ENCODE measurements around the gene COL5A1. TPM values are rescaled to one million over a fixed set of nuclear protein-coding genes. Genes with fewer than 3 reads are reported as not detected.
A peak's percentile ranks its signal among the peaks of the same experiment; 100 is the strongest.

The COL5A1 gene
- polyA plus RNA-seq, 3 donors: 0.01 TPM; not detected in 2

DNA sequence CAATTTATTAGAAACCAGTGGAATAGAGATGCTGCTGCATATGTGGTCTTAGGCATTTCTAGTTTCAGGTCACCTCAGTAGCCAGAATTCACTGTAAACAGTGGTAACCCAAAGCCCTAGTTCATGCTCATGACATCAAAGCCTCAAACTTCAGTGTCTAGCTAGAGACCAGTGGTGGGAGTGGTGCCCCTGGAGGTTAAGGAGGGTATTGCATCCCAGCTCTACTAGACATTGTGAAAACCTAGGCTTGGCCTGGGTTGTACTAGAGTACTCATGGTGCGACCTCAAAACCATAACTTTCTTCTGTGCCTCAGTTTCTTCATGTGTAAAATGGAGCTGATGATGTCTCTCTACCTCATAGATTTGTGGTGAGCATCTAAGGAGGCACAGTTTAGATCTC, 18.8 kb downstream of the COL5A1 start:
- H3K36me3 ChIP-seq (replicated peaks in 1 of 2; ENCODE audit: control insufficient read depth in 1 of 2, insufficient read depth in 2 of 2, low read length in 2 of 2): no peaks in the 10 kb centered on the region
- no peaks in the 10 kb centered on the region for H3K79me2 ChIP-seq (ENCODE audit: insufficient read depth, low read length)
- Mint-ChIP-seq H3K9me3 (peaks cover 9 to 26% (median 15%) of the 10 kb centered on the region in 7 donors), H3K27ac (no peak overlapping the region), H3K4me3 (no peak overlapping the region), H3K36me3 (no peaks in the 10 kb centered on the region), H3K4me1 (no peaks in the 10 kb centered on the region), H3K27me3 (ENCODE audit: low read depth in 3 of 3) (peaks cover 0 to 2% (median 2%) of the 10 kb centered on the region in 3 donors)
- intact Hi-C loops (cut with micrococcal nuclease): loop anchor here in 1 of 2 donors (10.0 kb wide), 1 partner anchor 216 kb away; no protein-coding TSS in a partner anchor
- no peaks in the 10 kb centered on the region for H4K20me1 ChIP-seq (ENCODE audit: insufficient read depth, low read length)
- no peaks in the 10 kb centered on the region for H3K4me1 ChIP-seq (ENCODE audit: control insufficient read depth in 1 of 2, insufficient read depth in 2 of 2, low read length in 2 of 2)
- H3K4me2 ChIP-seq (replicated peaks; ENCODE audit: extremely low read depth, low read length, poor library complexity, severe bottlenecking): no peak overlapping the region
- H3K9me3 ChIP-seq (replicated peaks in 1 of 2; ENCODE audit: control insufficient read depth in 1 of 2, insufficient read depth in 1 of 2, low read length in 2 of 2): peaks cover 12 to 15% of the 10 kb centered on the region in 2 donors
- no CpG with 5 or more reads among the region's 1 CpG for WGBS (ENCODE audit: insufficient coverage)
- H3K4me3 ChIP-seq (replicated peaks in 1 of 3; ENCODE audit: low read depth in 2 of 3, low read length in 3 of 3): no peak overlapping the region
- no peak overlapping the region for H3K27ac ChIP-seq (ENCODE audit: low read depth in 1 of 2, low read length in 2 of 2)
- no peak for DNase-seq
- no peak overlapping the region for H3K9ac ChIP-seq (ENCODE audit: insufficient read depth, low read length, poor library complexity, severe bottlenecking)
- no peak overlapping the region for H2AFZ ChIP-seq (ENCODE audit: insufficient read depth, low read depth, low read length, poor library complexity, severe bottlenecking)
- TF ChIP-seq, protein P1, sequence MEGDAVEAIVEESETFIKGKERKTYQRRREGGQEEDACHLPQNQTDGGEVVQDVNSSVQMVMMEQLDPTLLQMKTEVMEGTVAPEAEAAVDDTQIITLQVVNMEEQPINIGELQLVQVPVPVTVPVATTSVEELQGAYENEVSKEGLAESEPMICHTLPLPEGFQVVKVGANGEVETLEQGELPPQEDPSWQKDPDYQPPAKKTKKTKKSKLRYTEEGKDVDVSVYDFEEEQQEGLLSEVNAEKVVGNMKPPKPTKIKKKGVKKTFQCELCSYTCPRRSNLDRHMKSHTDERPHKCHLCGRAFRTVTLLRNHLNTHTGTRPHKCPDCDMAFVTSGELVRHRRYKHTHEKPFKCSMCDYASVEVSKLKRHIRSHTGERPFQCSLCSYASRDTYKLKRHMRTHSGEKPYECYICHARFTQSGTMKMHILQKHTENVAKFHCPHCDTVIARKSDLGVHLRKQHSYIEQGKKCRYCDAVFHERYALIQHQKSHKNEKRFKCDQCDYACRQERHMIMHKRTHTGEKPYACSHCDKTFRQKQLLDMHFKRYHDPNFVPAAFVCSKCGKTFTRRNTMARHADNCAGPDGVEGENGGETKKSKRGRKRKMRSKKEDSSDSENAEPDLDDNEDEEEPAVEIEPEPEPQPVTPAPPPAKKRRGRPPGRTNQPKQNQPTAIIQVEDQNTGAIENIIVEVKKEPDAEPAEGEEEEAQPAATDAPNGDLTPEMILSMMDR (IDR thresholded peaks at IDR 0.05): peak; percentile 63
- no peaks in the 10 kb centered on the region for H3K27me3 ChIP-seq (ENCODE audit: control insufficient read depth in 2 of 2, insufficient read depth in 2 of 2, low read length in 2 of 2)

DNA sequence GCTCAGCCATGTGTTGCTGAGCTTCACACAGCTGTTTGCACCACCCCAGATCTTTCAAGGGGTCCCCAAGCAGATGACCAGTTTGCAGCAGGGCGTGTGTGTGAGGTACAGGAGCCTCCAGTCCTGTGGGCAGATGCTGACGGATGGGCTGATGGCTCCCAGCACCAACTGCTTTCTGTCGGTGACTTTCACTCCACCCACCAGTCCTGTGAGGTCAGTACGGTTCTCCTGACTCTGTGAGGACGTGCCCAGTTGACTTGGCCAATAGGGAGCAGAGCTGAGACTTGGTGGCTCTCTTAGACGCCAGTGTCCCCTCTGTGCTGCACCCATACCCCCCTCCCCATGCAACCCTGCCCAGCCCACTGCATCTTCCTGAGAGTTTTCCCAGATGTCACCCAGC, 19.7 kb downstream of the COL5A1 start:
- no peak overlapping the region for H3K4me3 Mint-ChIP-seq
- no peaks in the 10 kb centered on the region for H3K4me1 ChIP-seq (ENCODE audit: control insufficient read depth in 1 of 2, insufficient read depth in 2 of 2, low read length in 2 of 2)
- peaks cover 9 to 26% (median 15%) of the 10 kb centered on the region in 7 donors for H3K9me3 Mint-ChIP-seq
- H3K27ac Mint-ChIP-seq: no peak overlapping the region
- H4K20me1 ChIP-seq (ENCODE audit: insufficient read depth, low read length): no peaks in the 10 kb centered on the region
- H3K79me2 ChIP-seq (ENCODE audit: insufficient read depth, low read length): no peaks in the 10 kb centered on the region
- peaks cover 2 to 3% (median 2%) of the 10 kb centered on the region in 3 donors for H3K27me3 Mint-ChIP-seq (ENCODE audit: low read depth in 3 of 3)
- 95% methylated on average over 4 of the region's 6 CpGs for WGBS (ENCODE audit: insufficient coverage)
- no peak for DNase-seq
- no peaks in the 10 kb centered on the region for H3K36me3 Mint-ChIP-seq
- H3K36me3 ChIP-seq (replicated peaks in 1 of 2; ENCODE audit: control insufficient read depth in 1 of 2, insufficient read depth in 2 of 2, low read length in 2 of 2): no peaks in the 10 kb centered on the region
- no peak overlapping the region for H3K4me2 ChIP-seq (replicated peaks; ENCODE audit: extremely low read depth, low read length, poor library complexity, severe bottlenecking)
- H3K27ac ChIP-seq (ENCODE audit: low read depth in 1 of 2, low read length in 2 of 2): no peak overlapping the region
- H3K4me3 ChIP-seq (replicated peaks in 1 of 3; ENCODE audit: low read depth in 2 of 3, low read length in 3 of 3): no peak overlapping the region
- no peaks in the 10 kb centered on the region for H3K4me1 Mint-ChIP-seq
- H3K9me3 ChIP-seq (replicated peaks in 1 of 2; ENCODE audit: control insufficient read depth in 1 of 2, insufficient read depth in 1 of 2, low read length in 2 of 2): peaks cover 12 to 15% of the 10 kb centered on the region in 2 donors
- no peak overlapping the region for H2AFZ ChIP-seq (ENCODE audit: insufficient read depth, low read depth, low read length, poor library complexity, severe bottlenecking)
- TF ChIP-seq, protein P1 (IDR thresholded peaks at IDR 0.05): no peak
- H3K27me3 ChIP-seq (ENCODE audit: control insufficient read depth in 2 of 2, insufficient read depth in 2 of 2, low read length in 2 of 2): no peaks in the 10 kb centered on the region
- intact Hi-C loops (cut with micrococcal nuclease): loop anchor here in 1 of 2 donors (10.0 kb wide), 1 partner anchor 216 kb away; no protein-coding TSS in a partner anchor
- H3K9ac ChIP-seq (ENCODE audit: insufficient read depth, low read length, poor library complexity, severe bottlenecking): no peak overlapping the region

All from CD14-positive monocyte (primary cell).